Measurements from ENCODE around the gene RHOC.

DNA sequence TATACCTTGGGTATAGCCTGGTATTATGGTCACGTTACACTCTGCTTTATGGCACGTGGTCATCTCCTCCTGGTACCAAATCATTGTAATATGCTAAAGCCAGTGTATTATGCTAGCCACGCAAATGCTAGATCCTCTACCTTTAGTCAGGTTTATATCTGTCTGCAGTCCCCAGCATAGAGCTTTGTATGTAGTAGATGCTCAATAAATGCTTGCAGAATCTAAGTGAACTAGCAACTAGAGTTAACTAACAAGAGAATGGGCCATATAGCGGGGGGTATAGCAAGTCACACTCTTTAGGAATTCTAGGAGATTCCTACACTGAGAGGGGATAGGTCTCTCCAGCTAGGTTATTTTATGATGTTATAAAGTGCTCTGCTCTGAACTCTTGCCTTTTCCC lies 29.4 kb downstream of the RHOC start:
- TF ChIP-seq EP300 (IDR thresholded peaks at IDR 0.05) (no peak), POLR2A (IDR thresholded peaks at IDR 0.05; ENCODE audit: low read depth) (no peak), POLR2AphosphoS5 (IDR thresholded peaks at IDR 0.05) (no peak)
- TF ChIP-seq, protein P1, sequence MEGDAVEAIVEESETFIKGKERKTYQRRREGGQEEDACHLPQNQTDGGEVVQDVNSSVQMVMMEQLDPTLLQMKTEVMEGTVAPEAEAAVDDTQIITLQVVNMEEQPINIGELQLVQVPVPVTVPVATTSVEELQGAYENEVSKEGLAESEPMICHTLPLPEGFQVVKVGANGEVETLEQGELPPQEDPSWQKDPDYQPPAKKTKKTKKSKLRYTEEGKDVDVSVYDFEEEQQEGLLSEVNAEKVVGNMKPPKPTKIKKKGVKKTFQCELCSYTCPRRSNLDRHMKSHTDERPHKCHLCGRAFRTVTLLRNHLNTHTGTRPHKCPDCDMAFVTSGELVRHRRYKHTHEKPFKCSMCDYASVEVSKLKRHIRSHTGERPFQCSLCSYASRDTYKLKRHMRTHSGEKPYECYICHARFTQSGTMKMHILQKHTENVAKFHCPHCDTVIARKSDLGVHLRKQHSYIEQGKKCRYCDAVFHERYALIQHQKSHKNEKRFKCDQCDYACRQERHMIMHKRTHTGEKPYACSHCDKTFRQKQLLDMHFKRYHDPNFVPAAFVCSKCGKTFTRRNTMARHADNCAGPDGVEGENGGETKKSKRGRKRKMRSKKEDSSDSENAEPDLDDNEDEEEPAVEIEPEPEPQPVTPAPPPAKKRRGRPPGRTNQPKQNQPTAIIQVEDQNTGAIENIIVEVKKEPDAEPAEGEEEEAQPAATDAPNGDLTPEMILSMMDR (IDR thresholded peaks at IDR 0.05), result no peak
